GM12873 (cell line): ENCODE data around the gene CBX7.
A peak's percentile ranks its signal among the peaks of the same experiment; 100 is the strongest.

Experiments
- CTCF ChIP-seq: IDR thresholded peaks from 2 replicates; pipeline ENCODE4 v1.5.1; 2012; ENCODE audit warnings: low read depth, mild to moderate bottlenecking, moderate library complexity, low read length, control low read depth; ENCODE audit not compliant: insufficient read depth; ENCODE audit errors: missing control alignments

The CBX7 gene

GRCh38 chr22:39123751-39124581 is 28.5 kb downstream of the CBX7 start:
- no peak for TF ChIP-seq CTCF

- TF ChIP-seq CTCF = no peak
Observed at GRCh38 chr22:39122772-39123470, 29.6 kb downstream of the CBX7 start.

- no peak for TF ChIP-seq CTCF
Observed at GRCh38 chr22:39120983-39121382, 31.5 kb downstream of the CBX7 start.

- peak; percentile 72 for TF ChIP-seq CTCF
Observed at GRCh38 chr22:39117585-39118191, 34.8 kb downstream of the CBX7 start.

GRCh38 chr22:39115977-39116621 is 36.4 kb downstream of the CBX7 start:
- TF ChIP-seq CTCF = no peak

- TF ChIP-seq CTCF = no peak
Observed at GRCh38 chr22:39115570-39115969, 36.9 kb downstream of the CBX7 start.

GRCh38 chr22:39114112-39114511 is 38.4 kb downstream of the CBX7 start:
- no peak for TF ChIP-seq CTCF
